ENCODE measurements around the gene FAT1. TPM values are rescaled to one million over a fixed set of nuclear protein-coding genes. Genes with fewer than 3 reads are reported as not detected.
A peak's percentile ranks its signal among the peaks of the same experiment; 100 is the strongest.

FAT1 gene
- total RNA-seq, 1 donor from 2014 or later, result 47.1 TPM

GRCh38 chr4:186685767-186686183 is 37.9 kb downstream of the FAT1 start:
- peaks cover 11% of the 10 kb centered on the region for H3K4me1 ChIP-seq
- no peak for DNase-seq (ENCODE audit: extremely low spot score in 2 of 2)
- TF ChIP-seq POLR2A (IDR thresholded peaks at IDR 0.05), result no peak
- no peak for TF ChIP-seq CTCF (IDR thresholded peaks at IDR 0.05)
- TF ChIP-seq POLR2AphosphoS5 (IDR thresholded peaks at IDR 0.05; ENCODE audit: insufficient read depth in 1 of 2, low read depth in 1 of 2), result no peak
- no peak overlapping the region for H3K4me3 ChIP-seq
- no peaks in the 10 kb centered on the region for H3K27me3 ChIP-seq
- intact Hi-C loops (cut with DNase I), result no loop called here
- no peak overlapping the region for H3K27ac ChIP-seq
- no peaks in the 10 kb centered on the region for H3K36me3 ChIP-seq
- H3K9me3 ChIP-seq, result no peaks in the 10 kb centered on the region

DNA sequence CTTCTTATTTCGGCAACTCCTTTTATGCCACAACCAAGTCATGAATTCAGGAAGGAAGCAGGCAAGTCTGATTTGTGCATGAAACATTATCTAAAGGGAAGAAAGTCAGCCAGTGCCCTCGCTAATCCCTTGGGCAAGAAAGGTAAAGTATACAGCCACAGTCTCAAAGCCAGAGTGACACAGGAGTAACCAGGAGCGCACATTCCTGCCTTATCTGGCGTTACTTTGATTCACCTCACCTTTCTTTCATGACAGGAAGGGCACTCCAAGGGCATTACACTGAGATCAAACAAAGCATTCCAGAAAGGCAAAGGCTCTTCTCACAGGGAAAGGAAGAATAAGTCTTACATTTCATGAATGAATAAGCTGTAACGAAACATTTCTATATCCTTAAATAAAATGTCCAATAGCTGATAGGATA is 38.8 kb downstream of the FAT1 start:
- H3K27me3 ChIP-seq, result no peaks in the 10 kb centered on the region
- H3K27ac ChIP-seq, result no peak overlapping the region
- no peak overlapping the region for H3K4me3 ChIP-seq
- no peak for DNase-seq (ENCODE audit: extremely low spot score in 2 of 2)
- H3K4me1 ChIP-seq, result peaks cover 11% of the 10 kb centered on the region
- intact Hi-C loops (cut with DNase I), result no loop called here
- no peaks in the 10 kb centered on the region for H3K36me3 ChIP-seq
- TF ChIP-seq CTCF (IDR thresholded peaks at IDR 0.05) (no peak), POLR2A (IDR thresholded peaks at IDR 0.05) (no peak), POLR2AphosphoS5 (IDR thresholded peaks at IDR 0.05; ENCODE audit: insufficient read depth in 1 of 2, low read depth in 1 of 2) (no peak)
- no peaks in the 10 kb centered on the region for H3K9me3 ChIP-seq

GRCh38 chr4:186684220-186684619 is 39.4 kb downstream of the FAT1 start:
- no peak overlapping the region for H3K4me3 ChIP-seq
- H3K4me1 ChIP-seq, result peaks cover 11% of the 10 kb centered on the region
- H3K27ac ChIP-seq, result no peak overlapping the region
- no peaks in the 10 kb centered on the region for H3K36me3 ChIP-seq
- TF ChIP-seq POLR2A (IDR thresholded peaks at IDR 0.05) (no peak), CTCF (IDR thresholded peaks at IDR 0.05) (no peak), POLR2AphosphoS5 (IDR thresholded peaks at IDR 0.05; ENCODE audit: insufficient read depth in 1 of 2, low read depth in 1 of 2) (no peak)
- intact Hi-C loops (cut with DNase I), result no loop called here
- no peaks in the 10 kb centered on the region for H3K9me3 ChIP-seq
- no peaks in the 10 kb centered on the region for H3K27me3 ChIP-seq
- DNase-seq (ENCODE audit: extremely low spot score in 2 of 2), result no peak

GRCh38 chr4:186680641-186681040 is 43.0 kb downstream of the FAT1 start:
- H3K27ac ChIP-seq, result no peak overlapping the region
- no peaks in the 10 kb centered on the region for H3K27me3 ChIP-seq
- no peak for DNase-seq (ENCODE audit: extremely low spot score in 2 of 2)
- H3K9me3 ChIP-seq, result no peaks in the 10 kb centered on the region
- no peak overlapping the region for H3K4me3 ChIP-seq
- H3K4me1 ChIP-seq, result peaks cover 2% of the 10 kb centered on the region
- intact Hi-C loops (cut with DNase I), result no loop called here
- H3K36me3 ChIP-seq, result no peaks in the 10 kb centered on the region
- TF ChIP-seq CTCF (IDR thresholded peaks at IDR 0.05) (no peak), POLR2A (IDR thresholded peaks at IDR 0.05) (no peak), POLR2AphosphoS5 (IDR thresholded peaks at IDR 0.05; ENCODE audit: insufficient read depth in 1 of 2, low read depth in 1 of 2) (no peak)

- TF ChIP-seq POLR2AphosphoS5 (IDR thresholded peaks at IDR 0.05; ENCODE audit: insufficient read depth in 1 of 2, low read depth in 1 of 2) (peak in 1 of 2 donors; percentile 77), POLR2A (IDR thresholded peaks at IDR 0.05) (no peak)
- DNase-seq (ENCODE audit: extremely low spot score in 2 of 2), result no peak
- no peaks in the 10 kb centered on the region for H3K4me1 ChIP-seq
- intact Hi-C loops (cut with DNase I), result no loop called here
- no peak overlapping the region for H3K4me3 ChIP-seq
- H3K27ac ChIP-seq, result no peak overlapping the region
- H3K27me3 ChIP-seq, result no peaks in the 10 kb centered on the region
- H3K9me3 ChIP-seq, result no peaks in the 10 kb centered on the region
- no peaks in the 10 kb centered on the region for H3K36me3 ChIP-seq
Measured at GRCh38 chr4:186676531-186677161, 47.0 kb downstream of the FAT1 start.
